ENCODE data around the gene UQCC2.

The UQCC2 gene

GRCh38 chr6:33738153-33738552 lies 26.7 kb upstream of the UQCC2 start:
- no peak overlapping the region for H3K4me3 ChIP-seq (ENCODE audit: low read length)
- TF ChIP-seq CTCF (conservative IDR thresholded peaks at IDR 0.05; ENCODE audit: low read depth, low read length): no peak
- DNase-seq (ENCODE audit: low read depth): no peak

- H3K4me3 ChIP-seq (ENCODE audit: low read length): no peak overlapping the region
- TF ChIP-seq CTCF (conservative IDR thresholded peaks at IDR 0.05; ENCODE audit: low read depth, low read length): no peak
- no peak for DNase-seq (ENCODE audit: low read depth)
Observed at GRCh38 chr6:33737267-33738026, 25.9 kb upstream of the UQCC2 start.

GRCh38 chr6:33735216-33735615 lies 23.7 kb upstream of the UQCC2 start:
- no peak overlapping the region for H3K4me3 ChIP-seq (ENCODE audit: low read length)
- no peak for DNase-seq (ENCODE audit: low read depth)
- no peak for TF ChIP-seq CTCF (conservative IDR thresholded peaks at IDR 0.05; ENCODE audit: low read depth, low read length)

GRCh38 chr6:33733709-33734007 lies 22.2 kb upstream of the UQCC2 start:
- H3K4me3 ChIP-seq (ENCODE audit: low read length): no peak overlapping the region
- no peak for TF ChIP-seq CTCF (conservative IDR thresholded peaks at IDR 0.05; ENCODE audit: low read depth, low read length)
- DNase-seq (ENCODE audit: low read depth): no peak

GRCh38 chr6:33732817-33733708 lies 21.6 kb upstream of the UQCC2 start:
- no peak for DNase-seq (ENCODE audit: low read depth)
- H3K4me3 ChIP-seq (ENCODE audit: low read length): no peak overlapping the region
- TF ChIP-seq CTCF (conservative IDR thresholded peaks at IDR 0.05; ENCODE audit: low read depth, low read length): no peak

GRCh38 chr6:33732385-33732784 lies 20.9 kb upstream of the UQCC2 start:
- DNase-seq (ENCODE audit: low read depth): no peak
- no peak overlapping the region for H3K4me3 ChIP-seq (ENCODE audit: low read length)
- no peak for TF ChIP-seq CTCF (conservative IDR thresholded peaks at IDR 0.05; ENCODE audit: low read depth, low read length)

Data from retinal pigment epithelial cell (primary cell).